Motor neuron (in vitro differentiated cells): Measurements from ENCODE around the gene SFSWAP. TPM values are rescaled to one million over a fixed set of nuclear protein-coding genes. Genes with fewer than 3 reads are reported as not detected.

Source experiments
- ATAC-seq, 8 experiments: fragments of 200-7000 bp; cut with Tn5 transposase; replicated peaks in 6 of 8; 2 replicates each; pipeline ENCODE4 v1.8.0; 2021; ENCODE audit warnings: mild to moderate bottlenecking in 8 of 8, moderate library complexity in 8 of 8
- H3K27ac ChIP-seq, 2 donors: fragments of 250-450 bp; sonication (Bioruptor Pico); 2 replicates each; pipeline ENCODE4 v1.9.0; 2021; ENCODE audit warnings: antibody characterized with exemption in 2 of 2, mild to moderate bottlenecking in 2 of 2, moderate library complexity in 1 of 2
- H3K4me1 ChIP-seq, 2 donors: fragments of 250-450 bp; sonication (Bioruptor Pico); replicated peaks in 1 of 2; 2 replicates each; pipeline ENCODE4 v1.6.1; 2021; ENCODE audit warnings: antibody characterized with exemption in 2 of 2, mild to moderate bottlenecking in 2 of 2, moderate library complexity in 1 of 2
- H3K4me3 ChIP-seq, 5 donors: fragments of 250-450 bp; sonication (Bioruptor Pico); 2 replicates each; pipeline ENCODE4 v1.9.0; 2021; ENCODE audit warnings: antibody characterized with exemption in 5 of 5, mild to moderate bottlenecking in 5 of 5, moderate library complexity in 4 of 5
- WGBS, 10 experiments: fragments of 450-650 bp; shearing (Covaris generic); methylation state at CpG; one replicate each; pipeline ENCODE4 v1.0.0; 2022; 5-methylcytosine and 5-hydroxymethylcytosine counted together
- in situ Hi-C, 9 experiments: fragments of 400-800 bp; cut with MboI; loops; one replicate each; pipeline ENCODE4 v1.15.0; 2021; ENCODE audit warnings: low sequenced_read_pairs in 9 of 9, low pct_unique_long_range_greater_than_20kb in 2 of 9; ENCODE audit not compliant: unreplicated experiment in 9 of 9
- total RNA-seq, 8 experiments: library from RNA; unstranded; fragments of 300-600 nt; gene quantifications; 2 replicates each; pipeline versions ENCODE4 v1.2.3 to v1.2.4, GENCODE V29; 2022

SFSWAP gene
- total RNA-seq, 8 experiments from 2014 or later, result 25.2 to 84.4 (median 29.3) TPM

DNA sequence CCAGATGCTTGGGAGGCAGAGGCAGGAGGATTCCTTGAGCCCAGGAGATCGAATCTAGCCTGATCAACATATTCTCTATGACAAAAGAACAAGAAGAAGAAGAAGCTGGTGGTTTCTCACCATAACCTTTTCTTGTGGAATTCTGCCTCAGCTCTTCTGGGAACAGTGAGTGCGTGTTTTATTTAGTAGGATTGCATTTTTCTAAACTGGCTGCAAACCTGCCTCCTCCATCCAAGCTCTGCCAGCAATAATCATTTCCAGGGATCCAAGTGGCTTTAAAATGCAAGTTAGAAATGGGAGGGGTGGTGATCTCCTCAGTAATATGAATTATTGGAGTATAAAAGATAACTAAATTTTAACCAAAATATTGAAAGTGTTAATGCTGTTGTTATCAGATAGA lies 71.2 kb downstream of the SFSWAP start:
- ATAC-seq, result no peak
- 6 to 100% (median 83%) methylated on average over 1 to 2 of the region's 2 CpGs; no CpG with 5 or more reads in 4 of the 10 experiments for WGBS, 10 experiments
- in situ Hi-C loops, result no loop called here
- Histone ChIP-seq H3K4me3 (no peak overlapping the region), H3K4me1 (peaks cover 18 to 28% of the 10 kb centered on the region in 2 donors), H3K27ac (no peak overlapping the region)

- 0 to 70% (median 20%) methylated on average over 1 to 8 of the region's 10 CpGs; no CpG with 5 or more reads in 1 of the 10 experiments for whole genome bisulfite sequencing, 10 experiments
- ATAC-seq, result peak; percentile 74 to 88 (median 84)
- Histone ChIP-seq H3K4me1 (peaks cover 18 to 28% of the 10 kb centered on the region in 2 donors), H3K4me3 (no peak overlapping the region), H3K27ac (peak overlapping the region; percentile 45 to 46)
- in situ Hi-C loops, result no loop called here
Measured at GRCh38 chr12:131783915-131784541, 73.1 kb downstream of the SFSWAP start.

- peaks cover 18 to 28% of the 10 kb centered on the region in 2 donors for H3K4me1 ChIP-seq
- peak overlapping the region in 1 of 5 donors; percentile 7 for H3K4me3 ChIP-seq
- WGBS, 10 experiments, result 2 to 89% (median 61%) methylated on average over 6 to 30 of the region's 30 CpGs; no CpG with 5 or more reads in 1 of the 10 experiments
- no peak overlapping the region for H3K27ac ChIP-seq
- peak in 6 of 8 experiments; percentile 10 to 79 (median 61) for ATAC-seq
- in situ Hi-C loops, result no loop called here
Measured at GRCh38 chr12:131784909-131785762, 74.2 kb downstream of the SFSWAP start.

GRCh38 chr12:131785763-131786330 lies 75.0 kb downstream of the SFSWAP start:
- Histone ChIP-seq H3K27ac (peak overlapping the region in 1 of 2 donors; percentile 41), H3K4me3 (no peak overlapping the region), H3K4me1 (peaks cover 18 to 28% of the 10 kb centered on the region in 2 donors)
- WGBS, 10 experiments, result 50 to 100% (median 84%) methylated on average over 1 to 13 of the region's 15 CpGs; no CpG with 5 or more reads in 1 of the 10 experiments
- in situ Hi-C loops, result no loop called here
- no peak for ATAC-seq

DNA sequence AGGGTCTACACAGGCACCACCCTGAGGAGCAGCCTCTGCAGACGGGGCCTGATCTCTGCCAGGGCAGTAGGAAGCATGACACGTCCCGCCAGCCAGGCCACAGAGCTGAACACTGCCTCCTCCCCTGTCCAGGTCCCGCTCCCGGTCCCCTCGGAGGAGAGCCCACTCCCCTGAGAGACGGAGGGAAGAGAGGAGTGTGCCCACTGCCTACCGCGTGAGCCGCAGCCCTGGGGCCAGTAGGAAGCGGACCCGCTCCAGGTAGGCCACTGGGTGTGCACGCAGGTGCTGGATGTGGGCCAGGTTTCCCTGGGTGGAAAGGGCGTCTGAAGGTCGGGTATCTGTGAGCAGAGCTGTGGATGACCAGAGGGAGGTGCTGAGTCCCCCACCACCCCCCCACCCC lies 75.4 kb downstream of the SFSWAP start:
- in situ Hi-C loops, result no loop called here
- Histone ChIP-seq H3K27ac (no peak overlapping the region), H3K4me3 (no peak overlapping the region), H3K4me1 (peaks cover 18 to 28% of the 10 kb centered on the region in 2 donors)
- WGBS, 10 experiments, result 100% methylated on average over 4 of the region's 15 CpGs; no CpG with 5 or more reads in 9 of the 10 experiments
- ATAC-seq, result no peak

GRCh38 chr12:131787143-131787660 lies 76.3 kb downstream of the SFSWAP start:
- WGBS, 10 experiments, result 88 to 100% (median 94%) methylated on average over 2 to 15 of the region's 17 CpGs; no CpG with 5 or more reads in 5 of the 10 experiments
- in situ Hi-C loops, result no loop called here
- no peak for ATAC-seq
- no peak overlapping the region for H3K27ac ChIP-seq
- H3K4me3 ChIP-seq, result no peak overlapping the region
- H3K4me1 ChIP-seq, result peaks cover 18 to 28% of the 10 kb centered on the region in 2 donors

DNA sequence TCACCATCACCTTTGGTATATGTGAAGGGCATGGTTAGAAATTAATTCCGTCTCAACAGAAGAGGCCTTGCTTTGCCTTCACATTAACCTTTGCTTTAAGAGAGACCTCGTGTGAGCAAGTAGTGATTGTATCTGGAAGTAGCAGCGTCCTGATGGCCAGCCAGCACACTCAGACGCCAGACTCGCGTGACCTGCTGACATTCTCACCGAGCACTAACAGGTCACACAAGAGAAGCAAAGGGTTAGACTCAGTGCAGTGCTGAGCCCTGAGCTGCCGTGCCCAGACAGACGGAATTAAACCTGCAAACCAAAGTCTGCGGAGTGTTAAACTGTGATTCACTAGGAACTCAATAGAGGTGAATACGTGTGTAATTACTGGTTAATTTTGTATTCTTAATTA lies 77.2 kb downstream of the SFSWAP start:
- Histone ChIP-seq H3K27ac (no peak overlapping the region), H3K4me1 (peaks cover 18 to 28% of the 10 kb centered on the region in 2 donors), H3K4me3 (no peak overlapping the region)
- ATAC-seq, result no peak
- 89 to 100% (median 97%) methylated on average over 2 to 7 of the region's 11 CpGs; no CpG with 5 or more reads in 3 of the 10 experiments for WGBS, 10 experiments
- in situ Hi-C loops, result no loop called here

DNA sequence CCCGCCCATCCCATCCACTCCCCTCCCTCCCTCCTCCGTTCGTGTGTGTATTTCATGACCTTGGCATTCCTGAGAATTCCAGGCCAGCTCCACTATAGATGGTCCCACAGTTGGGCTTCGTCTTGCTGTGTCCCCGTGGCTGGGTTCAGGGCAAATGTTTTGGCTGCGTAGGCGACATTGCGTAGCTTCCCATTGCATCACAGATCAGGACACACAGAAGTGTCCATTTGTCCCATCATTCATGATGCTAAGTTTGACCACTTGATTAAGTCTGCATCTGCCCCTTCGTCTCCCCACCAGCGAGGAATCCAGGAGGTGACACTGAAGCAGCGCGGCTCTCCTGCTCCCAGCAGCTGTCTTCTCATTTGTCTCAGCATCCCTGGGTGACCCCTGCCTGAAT lies 78.7 kb downstream of the SFSWAP start:
- no peak overlapping the region for H3K27ac ChIP-seq
- H3K4me3 ChIP-seq, result no peak overlapping the region
- H3K4me1 ChIP-seq, result peaks cover 8 to 17% of the 10 kb centered on the region in 2 donors
- no peak for ATAC-seq
- 87 to 100% (median 100%) methylated on average over 1 to 8 of the region's 12 CpGs; no CpG with 5 or more reads in 5 of the 10 experiments for WGBS, 10 experiments
- in situ Hi-C loops, result no loop called here

DNA sequence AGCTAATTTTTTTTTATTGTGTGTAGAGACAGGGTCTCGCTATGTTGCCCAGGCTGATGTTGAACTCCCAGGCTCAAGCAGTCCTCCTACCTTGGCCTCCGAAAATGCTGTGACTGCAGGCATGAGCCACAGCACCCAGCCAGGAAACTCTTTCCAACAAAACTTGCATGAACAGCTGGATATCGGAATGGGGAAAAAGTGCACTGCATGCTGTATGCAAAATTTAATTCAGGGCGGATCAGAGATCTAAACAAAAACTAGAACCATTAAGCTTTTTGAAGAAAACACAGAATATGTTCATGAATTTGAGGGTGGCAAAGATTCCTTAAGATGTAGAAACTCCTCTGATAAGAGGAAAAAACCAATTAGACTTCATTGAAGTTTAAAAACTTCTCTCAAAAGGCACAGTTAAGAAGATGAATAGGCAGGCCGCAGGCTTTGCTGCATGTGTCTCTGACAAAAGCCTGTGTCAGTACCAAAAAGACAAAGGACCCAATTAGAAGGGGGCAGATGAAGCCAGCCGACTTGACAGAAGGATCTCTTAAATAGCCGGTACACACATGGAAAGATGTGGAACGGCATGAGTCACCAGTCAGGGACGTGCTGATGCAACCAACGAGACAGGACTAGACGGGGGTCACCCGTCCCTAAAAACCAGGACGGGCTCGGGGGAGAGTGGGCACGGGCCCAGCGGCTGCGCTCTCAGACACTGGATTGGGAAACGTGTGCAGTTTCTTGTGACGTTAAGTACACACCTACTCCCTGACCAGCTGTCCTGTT lies 82.5 kb downstream of the SFSWAP start:
- in situ Hi-C loops, result no loop called here

DNA sequence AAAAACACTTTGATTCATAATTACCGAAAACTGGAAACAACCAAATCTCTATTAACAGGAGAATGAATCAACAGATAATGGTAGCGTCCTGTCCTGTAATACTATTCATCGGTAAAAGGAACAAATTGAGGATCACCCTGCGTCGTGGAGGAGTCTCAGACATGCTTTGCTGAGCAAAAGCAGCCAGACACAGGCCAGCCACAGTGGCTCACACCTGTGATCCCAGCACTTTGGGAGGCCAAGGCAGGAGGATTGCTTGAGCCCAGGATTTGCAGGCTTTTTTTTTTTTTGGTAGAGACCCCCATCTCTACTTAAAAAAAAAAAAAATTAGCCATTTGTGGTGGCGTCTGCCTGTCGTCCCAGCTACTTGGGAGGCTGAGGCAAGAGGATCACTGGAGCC lies 83.2 kb downstream of the SFSWAP start:
- H3K4me3 ChIP-seq, result no peak overlapping the region
- no peak overlapping the region for H3K27ac ChIP-seq
- peak in 2 of 8 experiments; percentile 1 to 2 for ATAC-seq
- WGBS, 10 experiments, result 85 to 100% (median 96%) methylated on average over 1 to 7 of the region's 7 CpGs; no CpG with 5 or more reads in 2 of the 10 experiments
- H3K4me1 ChIP-seq, result peaks cover 0 to 6% of the 10 kb centered on the region in 2 donors
- in situ Hi-C loops, result no loop called here

More for the DNA sequence above, 82.5 kb downstream of the SFSWAP start:
- Histone ChIP-seq H3K4me3 (no peak overlapping the region), H3K27ac (peak overlapping the region in 1 of 2 donors; percentile 29), H3K4me1 (peaks cover 0 to 6% of the 10 kb centered on the region in 2 donors)
- WGBS, 10 experiments, result 9 to 76% (median 65%) methylated on average over 2 to 19 of the region's 19 CpGs; no CpG with 5 or more reads in 1 of the 10 experiments
- peak; percentile 25 to 89 (median 82) for ATAC-seq

- ATAC-seq, result no peak
- in situ Hi-C loops, result no loop called here
Measured at GRCh38 chr12:131794573-131794972, 83.7 kb downstream of the SFSWAP start.

DNA sequence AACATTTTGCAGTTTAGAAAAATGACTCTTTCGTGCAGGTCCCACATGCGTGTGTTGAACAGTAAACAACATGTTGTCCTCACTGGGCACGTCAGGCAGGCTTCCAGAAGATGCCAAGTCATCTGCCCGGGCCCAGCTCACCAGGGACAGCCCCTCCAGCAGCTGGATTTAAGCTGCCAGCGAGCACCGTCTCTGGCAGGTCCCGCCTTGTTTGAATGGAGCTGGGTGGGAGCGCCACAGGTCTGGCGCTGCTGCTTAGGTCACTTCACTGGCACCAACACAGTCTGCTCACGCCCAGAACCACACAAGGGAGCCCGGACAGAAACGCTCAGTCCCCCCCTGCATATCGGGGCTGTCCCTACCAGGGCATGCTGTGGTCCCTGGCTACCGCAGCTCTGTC lies 84.2 kb downstream of the SFSWAP start:
- peak in 4 of 8 experiments; percentile 13 to 16 (median 14) for ATAC-seq
- Histone ChIP-seq H3K4me3 (no peak overlapping the region), H3K27ac (no peak overlapping the region), H3K4me1 (peaks cover 0 to 6% of the 10 kb centered on the region in 2 donors)
- WGBS, 10 experiments, result 60 to 100% (median 94%) methylated on average over 1 to 7 of the region's 14 CpGs; no CpG with 5 or more reads in 3 of the 10 experiments
- in situ Hi-C loops, result no loop called here

More at GRCh38 chr12:131794573-131794972, 83.7 kb downstream of the SFSWAP start:
- H3K27ac ChIP-seq, result no peak overlapping the region
- H3K4me3 ChIP-seq, result no peak overlapping the region
- H3K4me1 ChIP-seq, result peaks cover 0 to 6% of the 10 kb centered on the region in 2 donors
- WGBS, 10 experiments, result 80 to 100% (median 90%) methylated on average over 1 to 9 of the region's 10 CpGs; no CpG with 5 or more reads in 2 of the 10 experiments
